ENCODE data around the gene TWNK. TPM values are rescaled to one million over a fixed set of nuclear protein-coding genes. Genes with fewer than 3 reads are reported as not detected.
A peak's percentile ranks its signal among the peaks of the same experiment; 100 is the strongest.

The TWNK gene
- total RNA-seq, 3 donors from 2014 or later (not counting 1 experiment from before 2014, with no cell fraction given) = 2.2 to 3.6 (median 3.3) TPM

DNA sequence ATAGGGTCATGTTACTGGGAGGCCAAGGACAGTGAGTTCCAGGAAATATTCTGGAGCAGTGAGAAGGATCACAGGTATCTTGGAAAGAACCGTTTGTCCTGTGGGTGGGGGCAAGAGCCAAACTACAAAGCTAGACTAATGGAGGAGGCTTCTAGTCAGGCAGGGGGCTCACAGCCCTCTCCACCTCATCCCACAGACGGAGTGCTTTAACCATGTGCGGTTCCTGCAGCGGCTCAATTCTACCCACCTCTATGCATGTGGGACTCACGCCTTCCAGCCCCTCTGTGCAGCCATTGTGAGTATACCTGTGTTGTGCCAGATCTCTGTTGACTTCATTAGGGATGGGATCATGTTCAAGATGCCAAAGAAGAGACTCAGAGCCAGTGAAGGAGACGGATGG is 9.9 kb upstream of the TWNK start:
- ATAC-seq (no peak), DNase-seq (peak in 1 of 2 donors; percentile 4)
- intact Hi-C loops (cut with micrococcal nuclease) = no loop called here
- peaks cover 8% of the 10 kb centered on the region for H3K36me3 Mint-ChIP-seq
- Histone ChIP-seq H3K4me1 (ENCODE audit: control insufficient read depth, insufficient read depth, low read length) (no peaks in the 10 kb centered on the region), H3K27me3 (ENCODE audit: control insufficient read depth, insufficient read depth, low read length) (no peaks in the 10 kb centered on the region), H3K36me3 (ENCODE audit: control insufficient read depth, insufficient read depth, low read length) (peaks cover 14% of the 10 kb centered on the region), H3K27ac (ENCODE audit: low read length) (no peak overlapping the region), H3K9me3 (ENCODE audit: control insufficient read depth, insufficient read depth, low read length) (no peaks in the 10 kb centered on the region), H3K4me3 (ENCODE audit: low read length) (no peak overlapping the region)
- no peaks in the 10 kb centered on the region for H3K27me3 Mint-ChIP-seq (ENCODE audit: low read depth in 2 of 2)
- no peak overlapping the region for H3K27ac Mint-ChIP-seq
- WGBS (ENCODE audit: insufficient coverage) = 90% methylated on average over 5 of the region's 6 CpGs
- H3K4me1 Mint-ChIP-seq = no peaks in the 10 kb centered on the region
- no peak overlapping the region for H3K4me3 Mint-ChIP-seq
- TF ChIP-seq, protein P1, sequence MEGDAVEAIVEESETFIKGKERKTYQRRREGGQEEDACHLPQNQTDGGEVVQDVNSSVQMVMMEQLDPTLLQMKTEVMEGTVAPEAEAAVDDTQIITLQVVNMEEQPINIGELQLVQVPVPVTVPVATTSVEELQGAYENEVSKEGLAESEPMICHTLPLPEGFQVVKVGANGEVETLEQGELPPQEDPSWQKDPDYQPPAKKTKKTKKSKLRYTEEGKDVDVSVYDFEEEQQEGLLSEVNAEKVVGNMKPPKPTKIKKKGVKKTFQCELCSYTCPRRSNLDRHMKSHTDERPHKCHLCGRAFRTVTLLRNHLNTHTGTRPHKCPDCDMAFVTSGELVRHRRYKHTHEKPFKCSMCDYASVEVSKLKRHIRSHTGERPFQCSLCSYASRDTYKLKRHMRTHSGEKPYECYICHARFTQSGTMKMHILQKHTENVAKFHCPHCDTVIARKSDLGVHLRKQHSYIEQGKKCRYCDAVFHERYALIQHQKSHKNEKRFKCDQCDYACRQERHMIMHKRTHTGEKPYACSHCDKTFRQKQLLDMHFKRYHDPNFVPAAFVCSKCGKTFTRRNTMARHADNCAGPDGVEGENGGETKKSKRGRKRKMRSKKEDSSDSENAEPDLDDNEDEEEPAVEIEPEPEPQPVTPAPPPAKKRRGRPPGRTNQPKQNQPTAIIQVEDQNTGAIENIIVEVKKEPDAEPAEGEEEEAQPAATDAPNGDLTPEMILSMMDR (IDR thresholded peaks at IDR 0.05) = no peak
- H3K9me3 Mint-ChIP-seq = no peaks in the 10 kb centered on the region

DNA sequence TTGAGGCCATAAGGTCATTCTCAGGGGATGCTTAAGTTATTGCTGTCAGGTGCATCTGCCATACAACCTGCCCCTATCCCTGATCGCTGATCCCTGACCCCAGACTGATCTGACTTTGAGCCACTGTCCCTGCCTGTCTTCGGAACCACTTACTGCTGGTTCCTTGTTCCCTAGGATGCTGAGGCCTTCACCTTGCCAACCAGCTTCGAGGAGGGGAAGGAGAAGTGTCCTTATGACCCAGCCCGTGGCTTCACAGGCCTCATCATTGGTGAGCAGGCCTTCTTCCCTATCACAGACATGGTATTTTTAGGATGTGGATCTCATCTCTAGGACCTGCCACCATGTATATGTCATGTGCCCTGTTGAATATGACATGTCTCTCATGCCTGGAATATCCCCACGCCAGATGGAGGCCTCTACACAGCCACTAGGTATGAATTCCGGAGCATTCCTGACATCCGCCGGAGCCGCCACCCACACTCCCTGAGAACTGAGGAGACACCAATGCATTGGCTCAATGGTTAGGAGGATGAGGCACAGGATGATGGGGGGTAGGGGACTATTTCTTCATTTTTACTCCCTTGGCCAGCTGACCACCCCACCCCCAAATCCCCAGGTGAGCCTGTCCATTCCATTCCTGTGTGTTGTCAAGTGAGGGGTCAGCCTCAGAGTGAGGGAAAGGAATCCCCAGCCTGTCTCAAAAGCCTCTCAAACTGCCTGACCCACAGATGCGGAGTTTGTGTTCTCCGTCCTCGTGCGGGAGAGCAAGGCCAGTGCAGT is 9.0 kb upstream of the TWNK start:
- Mint-ChIP-seq H3K4me1 (no peaks in the 10 kb centered on the region), H3K36me3 (peaks cover 8% of the 10 kb centered on the region), H3K9me3 (no peaks in the 10 kb centered on the region), H3K27me3 (ENCODE audit: low read depth in 2 of 2) (no peaks in the 10 kb centered on the region), H3K4me3 (no peak overlapping the region), H3K27ac (no peak overlapping the region)
- 95% methylated on average over 13 of the region's 13 CpGs for WGBS (ENCODE audit: insufficient coverage)
- TF ChIP-seq, protein P1 (IDR thresholded peaks at IDR 0.05) = no peak
- Histone ChIP-seq H3K36me3 (ENCODE audit: control insufficient read depth, insufficient read depth, low read length) (peaks cover 14% of the 10 kb centered on the region), H3K4me1 (ENCODE audit: control insufficient read depth, insufficient read depth, low read length) (no peaks in the 10 kb centered on the region), H3K9me3 (ENCODE audit: control insufficient read depth, insufficient read depth, low read length) (no peaks in the 10 kb centered on the region), H3K27ac (ENCODE audit: low read length) (no peak overlapping the region), H3K27me3 (ENCODE audit: control insufficient read depth, insufficient read depth, low read length) (no peaks in the 10 kb centered on the region), H3K4me3 (ENCODE audit: low read length) (no peak overlapping the region)
- ATAC-seq (no peak), DNase-seq (no peak)
- intact Hi-C loops (cut with micrococcal nuclease) = no loop called here

- no peaks in the 10 kb centered on the region for H3K27me3 Mint-ChIP-seq (ENCODE audit: low read depth in 2 of 2)
Observed at GRCh38 chr10:100978901-100979195, 8.5 kb upstream of the TWNK start.

More at GRCh38 chr10:100978901-100979195, 8.5 kb upstream of the TWNK start:
- no peaks in the 10 kb centered on the region for H3K4me1 ChIP-seq (ENCODE audit: control insufficient read depth, insufficient read depth, low read length)
- intact Hi-C loops (cut with micrococcal nuclease) = no loop called here
- H3K9me3 ChIP-seq (ENCODE audit: control insufficient read depth, insufficient read depth, low read length) = no peaks in the 10 kb centered on the region
- no peak overlapping the region for H3K4me3 ChIP-seq (ENCODE audit: low read length)
- WGBS (ENCODE audit: insufficient coverage) = 94% methylated on average over 10 of the region's 10 CpGs
- H3K27me3 ChIP-seq (ENCODE audit: control insufficient read depth, insufficient read depth, low read length) = no peaks in the 10 kb centered on the region
- H3K36me3 ChIP-seq (ENCODE audit: control insufficient read depth, insufficient read depth, low read length) = peaks cover 15% of the 10 kb centered on the region
- Mint-ChIP-seq H3K36me3 (peaks cover 8% of the 10 kb centered on the region), H3K9me3 (no peaks in the 10 kb centered on the region), H3K4me1 (no peaks in the 10 kb centered on the region), H3K4me3 (no peak overlapping the region), H3K27ac (no peak overlapping the region)
- DNase-seq = peak in 1 of 2 donors; percentile 5
- no peak for ATAC-seq
- TF ChIP-seq, protein P1 (IDR thresholded peaks at IDR 0.05) = no peak
- no peak overlapping the region for H3K27ac ChIP-seq (ENCODE audit: low read length)
